ENCODE results near the gene SCP2. TPM values are rescaled to one million over a fixed set of nuclear protein-coding genes. Genes with fewer than 3 reads are reported as not detected.
A peak's percentile ranks its signal among the peaks of the same experiment; 100 is the strongest.
"Not testable (repeated sequence)": the region's sequence is repeated elsewhere in the genome, so short reads cannot be mapped to it uniquely, and the experiment has no call there.

SCP2 gene
- total RNA-seq, 1 experiment from 2014 or later: 242 TPM

GRCh38 chr1:52969234-52969633 lies 42.2 kb downstream of the SCP2 start:
- not testable (repeated sequence) for DNase-seq (ENCODE audit: low read depth)

GRCh38 chr1:52970149-52970548 lies 43.1 kb downstream of the SCP2 start:
- DNase-seq (ENCODE audit: low read depth): peak; percentile 29

GRCh38 chr1:52973841-52974240 lies 46.8 kb downstream of the SCP2 start:
- DNase-seq (ENCODE audit: low read depth): no peak

- DNase-seq (ENCODE audit: low read depth): no peak
Observed at GRCh38 chr1:52976183-52977035, 49.3 kb downstream of the SCP2 start.

- DNase-seq (ENCODE audit: low read depth): no peak
Observed at GRCh38 chr1:52978045-52978444, 51.0 kb downstream of the SCP2 start.

GRCh38 chr1:52992733-52993132 lies 65.7 kb downstream of the SCP2 start:
- DNase-seq (ENCODE audit: low read depth): not testable (repeated sequence)

- no peak for DNase-seq (ENCODE audit: low read depth)
Observed at GRCh38 chr1:52994656-52995055, 67.6 kb downstream of the SCP2 start.

GRCh38 chr1:52996653-52997052 lies 69.6 kb downstream of the SCP2 start:
- DNase-seq (ENCODE audit: low read depth): no peak

- DNase-seq (ENCODE audit: low read depth): no peak
Observed at GRCh38 chr1:53001128-53001527, 74.1 kb downstream of the SCP2 start.

GRCh38 chr1:53006612-53007011 lies 79.5 kb downstream of the SCP2 start:
- DNase-seq (ENCODE audit: low read depth): not testable (repeated sequence)

GRCh38 chr1:53010247-53010646 lies 83.2 kb downstream of the SCP2 start:
- DNase-seq (ENCODE audit: low read depth): not testable (repeated sequence)

GRCh38 chr1:53011175-53011574 lies 84.1 kb downstream of the SCP2 start:
- no peak for DNase-seq (ENCODE audit: low read depth)

- DNase-seq (ENCODE audit: low read depth): peak; percentile 93
Observed at GRCh38 chr1:53014791-53015507, 87.9 kb downstream of the SCP2 start.

- no peak for DNase-seq (ENCODE audit: low read depth)
Observed at GRCh38 chr1:53015508-53015860, 88.4 kb downstream of the SCP2 start.

- no peak for DNase-seq (ENCODE audit: low read depth)
Observed at GRCh38 chr1:53016705-53017104, 89.6 kb downstream of the SCP2 start.

- DNase-seq (ENCODE audit: low read depth): no peak
Observed at GRCh38 chr1:53020588-53020987, 93.5 kb downstream of the SCP2 start.

GRCh38 chr1:53022179-53022578 lies 95.1 kb downstream of the SCP2 start:
- no peak for DNase-seq (ENCODE audit: low read depth)

GRCh38 chr1:53023546-53023945 lies 96.5 kb downstream of the SCP2 start:
- DNase-seq (ENCODE audit: low read depth): no peak

GRCh38 chr1:53024117-53024516 lies 97.0 kb downstream of the SCP2 start:
- no peak for DNase-seq (ENCODE audit: low read depth)

GRCh38 chr1:53025034-53025768 lies 98.1 kb downstream of the SCP2 start:
- DNase-seq (ENCODE audit: low read depth): peak; percentile 78

- DNase-seq (ENCODE audit: low read depth): no peak
Observed at GRCh38 chr1:53025769-53026112, 98.7 kb downstream of the SCP2 start.

- no peak for DNase-seq (ENCODE audit: low read depth)
Observed at GRCh38 chr1:53026254-53026653, 99.2 kb downstream of the SCP2 start.

- DNase-seq (ENCODE audit: low read depth): no peak
Observed at GRCh38 chr1:53031732-53032131, 104.7 kb downstream of the SCP2 start.

Measured in RPMI7951 (cell line).